Measurements from ENCODE around the gene VPS33A.

Gene VPS33A

GRCh38 chr12:122189626-122190475, 76.4 kb downstream of the VPS33A start:
- no peak overlapping the region for H2AFZ ChIP-seq (ENCODE audit: low read length)
- no peaks in the 10 kb centered on the region for H3K36me3 ChIP-seq (ENCODE audit: insufficient read depth, low read length)
- no peak overlapping the region for H3K4me3 ChIP-seq (ENCODE audit: low read length, poor library complexity, severe bottlenecking)
- H4K20me1 ChIP-seq (ENCODE audit: insufficient read depth, low read length, poor library complexity, severe bottlenecking): no peaks in the 10 kb centered on the region
- no peak overlapping the region for H3K4me2 ChIP-seq (ENCODE audit: low read depth, low read length, poor library complexity, severe bottlenecking)
- H3K9me3 ChIP-seq (ENCODE audit: insufficient read depth, low read depth, low read length): no peaks in the 10 kb centered on the region
- no peaks in the 10 kb centered on the region for H3K27me3 ChIP-seq (ENCODE audit: insufficient read depth, low read length, poor library complexity, severe bottlenecking)
- no peaks in the 10 kb centered on the region for H3K79me2 ChIP-seq (ENCODE audit: insufficient read depth, low read length)
- no peak for TF ChIP-seq EZH2phosphoT487 (IDR thresholded peaks at IDR 0.05; ENCODE audit: borderline replicate concordance)
- TF ChIP-seq, protein P1, sequence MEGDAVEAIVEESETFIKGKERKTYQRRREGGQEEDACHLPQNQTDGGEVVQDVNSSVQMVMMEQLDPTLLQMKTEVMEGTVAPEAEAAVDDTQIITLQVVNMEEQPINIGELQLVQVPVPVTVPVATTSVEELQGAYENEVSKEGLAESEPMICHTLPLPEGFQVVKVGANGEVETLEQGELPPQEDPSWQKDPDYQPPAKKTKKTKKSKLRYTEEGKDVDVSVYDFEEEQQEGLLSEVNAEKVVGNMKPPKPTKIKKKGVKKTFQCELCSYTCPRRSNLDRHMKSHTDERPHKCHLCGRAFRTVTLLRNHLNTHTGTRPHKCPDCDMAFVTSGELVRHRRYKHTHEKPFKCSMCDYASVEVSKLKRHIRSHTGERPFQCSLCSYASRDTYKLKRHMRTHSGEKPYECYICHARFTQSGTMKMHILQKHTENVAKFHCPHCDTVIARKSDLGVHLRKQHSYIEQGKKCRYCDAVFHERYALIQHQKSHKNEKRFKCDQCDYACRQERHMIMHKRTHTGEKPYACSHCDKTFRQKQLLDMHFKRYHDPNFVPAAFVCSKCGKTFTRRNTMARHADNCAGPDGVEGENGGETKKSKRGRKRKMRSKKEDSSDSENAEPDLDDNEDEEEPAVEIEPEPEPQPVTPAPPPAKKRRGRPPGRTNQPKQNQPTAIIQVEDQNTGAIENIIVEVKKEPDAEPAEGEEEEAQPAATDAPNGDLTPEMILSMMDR (conservative IDR thresholded peaks at IDR 0.05; ENCODE audit: low read length): no peak
- H3K4me1 ChIP-seq (ENCODE audit: insufficient read depth, low read length, poor library complexity, severe bottlenecking): no peaks in the 10 kb centered on the region
- H3K9ac ChIP-seq (ENCODE audit: low read depth, low read length, poor library complexity, severe bottlenecking): no peak overlapping the region
- no peaks in the 10 kb centered on the region for H3F3A ChIP-seq (ENCODE audit: low read depth)
- H3K9me2 ChIP-seq (replicated peaks; ENCODE audit: low read depth, low read length): no peaks in the 10 kb centered on the region

- Histone ChIP-seq H3F3A (ENCODE audit: low read depth) (no peaks in the 10 kb centered on the region), H2AFZ (ENCODE audit: low read length) (no peak overlapping the region), H3K9me3 (ENCODE audit: insufficient read depth, low read depth, low read length) (no peaks in the 10 kb centered on the region), H3K9me2 (replicated peaks; ENCODE audit: low read depth, low read length) (no peaks in the 10 kb centered on the region), H3K36me3 (ENCODE audit: insufficient read depth, low read length) (no peaks in the 10 kb centered on the region), H3K79me2 (ENCODE audit: insufficient read depth, low read length) (no peaks in the 10 kb centered on the region), H3K4me3 (ENCODE audit: low read length, poor library complexity, severe bottlenecking) (no peak overlapping the region), H3K27me3 (ENCODE audit: insufficient read depth, low read length, poor library complexity, severe bottlenecking) (no peaks in the 10 kb centered on the region), H3K4me2 (ENCODE audit: low read depth, low read length, poor library complexity, severe bottlenecking) (no peak overlapping the region), H3K4me1 (ENCODE audit: insufficient read depth, low read length, poor library complexity, severe bottlenecking) (no peaks in the 10 kb centered on the region), H3K9ac (ENCODE audit: low read depth, low read length, poor library complexity, severe bottlenecking) (no peak overlapping the region), H4K20me1 (ENCODE audit: insufficient read depth, low read length, poor library complexity, severe bottlenecking) (no peaks in the 10 kb centered on the region)
- TF ChIP-seq, protein P1 (conservative IDR thresholded peaks at IDR 0.05; ENCODE audit: low read length): no peak
- TF ChIP-seq EZH2phosphoT487 (IDR thresholded peaks at IDR 0.05; ENCODE audit: borderline replicate concordance): no peak
Measured at GRCh38 chr12:122187466-122187865, 78.8 kb downstream of the VPS33A start.

DNA sequence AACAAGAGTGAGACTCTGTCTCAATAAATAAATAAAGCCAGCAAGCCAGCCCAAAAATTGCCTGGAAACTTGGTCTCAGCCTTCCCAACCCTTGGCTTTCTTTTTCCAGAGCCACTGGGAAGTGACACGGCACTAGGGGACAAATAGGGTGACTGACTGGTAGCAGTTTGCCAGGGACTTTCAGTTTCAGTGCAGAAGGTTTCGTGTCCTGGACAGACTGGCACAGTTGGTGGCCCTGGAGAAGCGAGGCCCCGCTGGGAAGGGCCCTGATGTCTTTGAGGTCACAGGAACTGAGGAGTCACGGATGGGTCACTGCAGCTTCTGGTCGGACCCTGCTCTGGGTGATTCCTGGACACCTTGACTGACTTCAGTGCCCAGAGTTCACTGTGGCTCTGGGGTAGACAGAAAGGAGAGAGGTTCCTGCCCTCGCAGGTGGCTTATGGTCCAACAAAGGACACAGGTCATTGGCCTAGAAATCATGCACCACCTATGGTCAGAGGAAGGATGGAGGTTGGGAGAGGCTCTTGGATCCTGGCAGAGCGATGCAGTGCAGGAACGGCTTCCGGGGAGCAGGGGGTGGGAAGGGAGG, 80.7 kb downstream of the VPS33A start:
- Histone ChIP-seq H3K9ac (ENCODE audit: low read depth, low read length, poor library complexity, severe bottlenecking) (no peak overlapping the region), H3K27me3 (ENCODE audit: insufficient read depth, low read length, poor library complexity, severe bottlenecking) (no peaks in the 10 kb centered on the region), H3F3A (ENCODE audit: low read depth) (no peaks in the 10 kb centered on the region), H2AFZ (ENCODE audit: low read length) (no peak overlapping the region; the same call in 1 of the 2 replicates), H3K9me2 (replicated peaks; ENCODE audit: low read depth, low read length) (no peaks in the 10 kb centered on the region), H4K20me1 (ENCODE audit: insufficient read depth, low read length, poor library complexity, severe bottlenecking) (no peaks in the 10 kb centered on the region), H3K4me3 (ENCODE audit: low read length, poor library complexity, severe bottlenecking) (no peak overlapping the region), H3K36me3 (ENCODE audit: insufficient read depth, low read length) (no peaks in the 10 kb centered on the region), H3K4me1 (ENCODE audit: insufficient read depth, low read length, poor library complexity, severe bottlenecking) (no peaks in the 10 kb centered on the region), H3K9me3 (ENCODE audit: insufficient read depth, low read depth, low read length) (no peaks in the 10 kb centered on the region), H3K4me2 (ENCODE audit: low read depth, low read length, poor library complexity, severe bottlenecking) (no peak overlapping the region), H3K79me2 (ENCODE audit: insufficient read depth, low read length) (no peaks in the 10 kb centered on the region)
- TF ChIP-seq EZH2phosphoT487 (IDR thresholded peaks at IDR 0.05; ENCODE audit: borderline replicate concordance): no peak
- TF ChIP-seq, protein P1 (conservative IDR thresholded peaks at IDR 0.05; ENCODE audit: low read length): no peak

Data from Loucy (cell line).